ENCODE measurements around the gene DCUN1D3.

DNA sequence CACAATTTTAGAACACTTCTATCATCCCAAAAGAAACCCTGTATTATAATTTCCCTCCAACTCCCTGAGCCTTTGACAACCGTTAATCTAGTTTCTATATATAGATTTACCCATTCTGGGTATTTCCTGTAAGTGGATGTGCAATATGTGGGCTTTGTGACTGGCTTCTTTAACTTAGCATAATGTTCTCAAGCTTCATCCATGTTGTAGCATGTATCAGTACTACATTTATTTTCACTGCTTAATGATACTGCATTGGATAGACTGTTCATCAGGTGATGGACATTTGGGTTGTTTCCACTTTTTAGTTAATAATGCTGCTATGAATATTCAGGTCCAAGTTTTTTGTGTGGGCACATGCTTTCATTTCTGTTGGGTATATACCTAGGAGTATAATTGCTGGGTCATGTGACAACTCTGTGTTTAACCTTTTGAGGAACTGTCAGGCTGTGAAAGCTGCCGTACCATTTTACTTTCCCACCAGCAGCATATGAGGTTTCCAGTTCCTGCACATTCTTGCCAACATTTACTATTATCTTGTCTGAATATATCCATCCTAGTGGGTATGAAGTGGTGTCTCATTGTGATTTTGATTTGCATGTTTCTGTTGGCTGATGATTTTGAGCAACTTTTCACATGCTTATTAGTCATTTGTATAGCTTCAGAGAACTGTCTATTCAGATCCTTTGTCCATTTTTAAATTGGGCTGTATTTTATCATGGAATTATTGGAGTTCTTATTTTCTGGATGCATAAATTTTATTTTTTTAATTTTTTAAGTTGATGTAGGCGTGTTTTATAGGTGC, 77.4 kb downstream of the DCUN1D3 start:
- no peak for TF ChIP-seq POLR2A (IDR thresholded peaks at IDR 0.05)
- TF ChIP-seq, protein P1, sequence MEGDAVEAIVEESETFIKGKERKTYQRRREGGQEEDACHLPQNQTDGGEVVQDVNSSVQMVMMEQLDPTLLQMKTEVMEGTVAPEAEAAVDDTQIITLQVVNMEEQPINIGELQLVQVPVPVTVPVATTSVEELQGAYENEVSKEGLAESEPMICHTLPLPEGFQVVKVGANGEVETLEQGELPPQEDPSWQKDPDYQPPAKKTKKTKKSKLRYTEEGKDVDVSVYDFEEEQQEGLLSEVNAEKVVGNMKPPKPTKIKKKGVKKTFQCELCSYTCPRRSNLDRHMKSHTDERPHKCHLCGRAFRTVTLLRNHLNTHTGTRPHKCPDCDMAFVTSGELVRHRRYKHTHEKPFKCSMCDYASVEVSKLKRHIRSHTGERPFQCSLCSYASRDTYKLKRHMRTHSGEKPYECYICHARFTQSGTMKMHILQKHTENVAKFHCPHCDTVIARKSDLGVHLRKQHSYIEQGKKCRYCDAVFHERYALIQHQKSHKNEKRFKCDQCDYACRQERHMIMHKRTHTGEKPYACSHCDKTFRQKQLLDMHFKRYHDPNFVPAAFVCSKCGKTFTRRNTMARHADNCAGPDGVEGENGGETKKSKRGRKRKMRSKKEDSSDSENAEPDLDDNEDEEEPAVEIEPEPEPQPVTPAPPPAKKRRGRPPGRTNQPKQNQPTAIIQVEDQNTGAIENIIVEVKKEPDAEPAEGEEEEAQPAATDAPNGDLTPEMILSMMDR (IDR thresholded peaks at IDR 0.05): no peak

Data from testis (tissue), 2 donors.